GM13977 (cell line): ENCODE data around the gene TCF12.

Source experiments
- DNase-seq: peaks from one replicate; pipeline ENCODE4 v3.0.0; 2012; ENCODE audit warnings: low spot score
- in situ Hi-C: fragments of 300-500 bp; cut with MboI; formaldehyde crosslinking; loops from one replicate; pipeline ENCODE4 v1.12.0; 2022; ENCODE audit warnings: low sequenced_read_pairs, low pct_unique_long_range_greater_than_20kb, mixed read lengths, inconsistent platforms; ENCODE audit not compliant: unreplicated experiment
- TF ChIP-seq, protein P1 (sequence below): IDR thresholded peaks from 2 replicates; pipeline ENCODE4 v1.5.1; 2012; ENCODE audit warnings: mild to moderate bottlenecking, control low read depth; ENCODE audit not compliant: insufficient read depth; ENCODE audit errors: extremely low read depth, missing control alignments

Gene TCF12

DNA sequence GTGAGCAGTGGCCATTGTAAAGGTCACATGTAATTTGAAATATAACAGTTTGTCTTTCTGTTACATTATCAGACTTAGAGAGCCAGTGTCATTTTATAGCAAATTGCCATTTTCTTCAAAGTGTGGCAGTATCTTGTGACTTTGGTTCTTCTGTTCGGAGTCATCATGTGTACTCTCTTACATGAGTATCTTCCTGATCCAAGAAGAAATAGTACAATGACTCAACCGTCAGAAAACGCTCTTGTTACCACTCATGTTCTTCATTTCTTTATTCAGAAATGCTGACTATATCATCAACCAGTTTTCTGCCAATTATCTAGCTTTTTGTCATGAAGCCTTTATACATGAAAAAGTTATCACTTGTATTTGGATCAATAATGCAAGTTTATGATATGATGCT lies 364.2 kb downstream of the TCF12 start:
- no peak for DNase-seq

GRCh38 chr15:57283774-57284503 lies 365.5 kb downstream of the TCF12 start:
- TF ChIP-seq, protein P1, sequence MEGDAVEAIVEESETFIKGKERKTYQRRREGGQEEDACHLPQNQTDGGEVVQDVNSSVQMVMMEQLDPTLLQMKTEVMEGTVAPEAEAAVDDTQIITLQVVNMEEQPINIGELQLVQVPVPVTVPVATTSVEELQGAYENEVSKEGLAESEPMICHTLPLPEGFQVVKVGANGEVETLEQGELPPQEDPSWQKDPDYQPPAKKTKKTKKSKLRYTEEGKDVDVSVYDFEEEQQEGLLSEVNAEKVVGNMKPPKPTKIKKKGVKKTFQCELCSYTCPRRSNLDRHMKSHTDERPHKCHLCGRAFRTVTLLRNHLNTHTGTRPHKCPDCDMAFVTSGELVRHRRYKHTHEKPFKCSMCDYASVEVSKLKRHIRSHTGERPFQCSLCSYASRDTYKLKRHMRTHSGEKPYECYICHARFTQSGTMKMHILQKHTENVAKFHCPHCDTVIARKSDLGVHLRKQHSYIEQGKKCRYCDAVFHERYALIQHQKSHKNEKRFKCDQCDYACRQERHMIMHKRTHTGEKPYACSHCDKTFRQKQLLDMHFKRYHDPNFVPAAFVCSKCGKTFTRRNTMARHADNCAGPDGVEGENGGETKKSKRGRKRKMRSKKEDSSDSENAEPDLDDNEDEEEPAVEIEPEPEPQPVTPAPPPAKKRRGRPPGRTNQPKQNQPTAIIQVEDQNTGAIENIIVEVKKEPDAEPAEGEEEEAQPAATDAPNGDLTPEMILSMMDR: no peak
- in situ Hi-C loops: no loop called here
- DNase-seq: no peak

More for the DNA sequence above, 364.2 kb downstream of the TCF12 start:
- TF ChIP-seq, protein P1: no peak
- in situ Hi-C loops: no loop called here

GRCh38 chr15:57284535-57284934 lies 366.1 kb downstream of the TCF12 start:
- no peak for DNase-seq
- in situ Hi-C loops: no loop called here
- TF ChIP-seq, protein P1: no peak

GRCh38 chr15:57285386-57285785 lies 366.9 kb downstream of the TCF12 start:
- TF ChIP-seq, protein P1: no peak
- DNase-seq: no peak
- in situ Hi-C loops: no loop called here

- no peak for DNase-seq
- in situ Hi-C loops: no loop called here
- TF ChIP-seq, protein P1: no peak
These were observed 368.1 kb downstream of the TCF12 start for GRCh38 chr15:57286446-57287122.

- TF ChIP-seq, protein P1: no peak
- DNase-seq: no peak
- in situ Hi-C loops: no loop called here
These were observed 368.7 kb downstream of the TCF12 start for GRCh38 chr15:57287123-57287521.
